Glomerular visceral epithelial cell (primary cell): Measurements from ENCODE around the gene SEPTIN11.

Source experiments
- DNase-seq: peaks from one replicate; pipeline ENCODE4 v3.0.0-alpha.2; 2016; ENCODE audit errors: extremely low spot score

Gene SEPTIN11

DNA sequence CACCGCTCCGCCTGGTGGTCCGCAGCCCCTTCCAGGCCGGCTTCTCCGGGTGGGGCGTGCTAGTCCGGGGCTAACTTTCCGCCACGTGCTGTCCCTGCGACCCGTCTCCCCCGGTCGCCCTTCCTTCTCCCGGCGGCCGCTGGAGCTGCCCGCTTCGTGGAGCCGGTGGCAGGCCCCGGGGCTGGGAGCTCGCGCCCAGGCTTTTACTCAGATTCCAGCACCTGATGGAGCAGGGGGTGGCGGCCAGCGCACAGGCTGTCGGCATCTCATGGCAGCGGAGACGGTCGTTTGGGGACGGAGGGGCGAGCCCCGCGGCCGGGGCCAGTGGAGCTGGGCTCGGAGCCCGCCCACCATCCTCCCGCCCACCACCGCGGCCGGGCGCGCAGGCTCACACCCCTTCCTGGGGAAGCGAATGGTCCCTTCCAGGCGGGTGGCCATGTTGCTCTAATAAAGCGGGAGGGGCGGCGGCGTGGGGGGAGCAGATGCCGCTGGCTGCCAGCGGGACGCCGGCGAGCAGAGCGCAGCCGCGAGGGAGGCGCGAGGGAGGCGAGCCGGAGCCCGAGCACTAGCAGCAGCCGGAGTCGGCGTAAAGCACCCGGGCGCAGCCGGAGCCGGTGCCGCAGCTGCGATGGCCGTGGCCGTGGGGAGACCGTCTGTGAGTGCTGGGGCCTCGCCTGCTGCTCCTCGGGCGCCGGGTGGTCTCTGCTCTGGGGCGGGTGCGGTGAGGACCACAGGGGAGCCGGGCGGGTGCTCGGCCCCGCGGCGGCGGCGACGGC, at the start of gene SEPTIN11:
Gene SEPTIN11 (plus strand): TSS at position 477 of the 776 bp plus-strand sequence. CDS start 152 bp downstream, at position 629.
- DNase-seq, result peak; percentile 95

DNA sequence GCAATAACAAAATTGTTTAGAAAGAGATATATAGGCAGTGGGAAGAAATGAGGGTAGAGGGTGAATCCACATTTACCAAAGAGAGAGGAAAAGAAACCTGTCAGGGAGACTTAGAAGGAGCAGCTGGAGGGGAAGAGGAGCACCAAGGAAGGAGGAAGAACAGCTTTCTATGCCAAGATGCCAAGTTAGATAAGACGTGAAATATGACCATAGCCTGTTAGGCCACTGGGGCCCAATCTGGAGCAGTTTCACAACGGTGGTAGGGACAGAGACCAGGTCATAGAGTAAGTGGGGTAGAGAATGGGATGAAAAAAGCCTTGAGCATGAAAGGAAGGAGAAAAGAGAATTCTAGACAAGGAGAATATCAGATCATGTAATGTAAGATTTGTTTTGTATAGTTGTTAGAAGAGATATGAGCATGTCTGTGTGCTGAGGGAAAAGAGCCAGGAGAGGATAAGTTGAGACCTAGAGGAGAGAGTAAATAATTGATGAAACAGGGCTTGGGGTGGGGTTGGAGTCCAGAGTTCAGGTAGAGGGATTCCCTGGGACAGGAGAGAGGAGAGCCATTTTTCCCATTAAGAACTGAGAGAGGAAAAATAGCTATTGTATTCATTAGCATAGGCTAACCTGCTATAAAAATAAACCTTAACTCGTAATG, 47.2 kb upstream of the SEPTIN11 start:
- no peak for DNase-seq

DNA sequence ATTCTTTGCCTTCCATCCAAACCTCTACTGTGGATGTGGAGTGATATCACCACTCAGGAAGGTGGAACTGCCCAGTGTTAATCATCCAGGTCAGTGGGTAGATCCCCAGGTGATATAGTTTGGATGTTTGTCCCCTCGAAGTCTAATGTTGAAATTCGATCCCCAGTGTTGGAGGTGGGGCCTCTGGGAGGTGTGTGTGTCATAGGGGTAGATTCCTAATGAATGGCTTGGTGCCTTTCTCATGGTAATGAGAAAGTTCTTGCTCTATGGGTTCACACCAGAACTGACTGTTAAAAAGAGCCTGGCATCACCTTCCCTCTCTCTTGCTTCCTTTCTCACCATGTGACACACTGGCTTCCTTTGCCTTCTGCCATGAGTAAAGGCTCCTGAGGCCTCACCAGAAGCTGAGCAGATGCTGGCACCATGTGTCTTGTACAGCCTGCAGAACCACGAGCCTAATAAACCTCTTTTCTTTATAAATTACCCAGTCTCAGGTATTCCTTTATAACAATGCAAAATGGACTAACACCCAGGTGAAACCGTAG, 44.8 kb upstream of the SEPTIN11 start:
- no peak for DNase-seq

DNA sequence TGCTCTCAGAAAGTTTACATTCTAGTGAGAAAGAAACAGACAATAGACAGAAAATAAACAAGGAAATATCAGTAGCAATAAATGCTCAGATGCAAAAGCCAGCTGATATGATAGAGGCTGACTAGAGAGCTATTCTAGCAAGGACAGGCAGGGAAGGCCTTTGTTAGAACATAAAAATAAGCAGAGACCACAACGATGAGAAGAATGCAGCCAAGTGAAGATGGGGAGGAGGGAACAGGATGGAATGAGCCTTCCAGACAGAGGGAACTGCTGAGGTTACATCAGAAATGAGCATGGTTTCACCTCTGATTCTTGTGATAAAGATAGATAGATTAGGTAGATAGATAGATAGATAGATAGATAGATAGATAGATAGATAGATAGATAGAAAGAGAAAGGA, 44.0 kb upstream of the SEPTIN11 start:
- DNase-seq, result peak; percentile 58

DNA sequence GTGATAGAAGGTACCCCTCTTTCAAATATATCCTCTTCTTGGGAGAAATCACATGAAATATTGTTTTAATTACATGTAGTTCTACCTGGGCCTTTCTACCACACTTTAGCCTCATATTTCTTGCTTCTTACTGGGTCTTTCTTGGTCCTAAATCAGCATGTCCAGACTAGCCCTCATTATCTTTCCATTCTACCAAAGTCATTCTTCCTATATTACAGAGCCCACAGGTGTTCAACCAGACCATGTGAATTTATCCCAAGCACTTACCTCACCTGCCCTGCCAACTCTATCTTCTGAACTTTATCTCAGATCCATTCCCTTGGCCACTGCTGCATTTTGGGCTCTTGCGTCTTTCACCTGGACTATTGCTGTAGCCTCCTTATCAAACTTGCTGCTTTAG, 39.8 kb upstream of the SEPTIN11 start:
- DNase-seq, result no peak

DNA sequence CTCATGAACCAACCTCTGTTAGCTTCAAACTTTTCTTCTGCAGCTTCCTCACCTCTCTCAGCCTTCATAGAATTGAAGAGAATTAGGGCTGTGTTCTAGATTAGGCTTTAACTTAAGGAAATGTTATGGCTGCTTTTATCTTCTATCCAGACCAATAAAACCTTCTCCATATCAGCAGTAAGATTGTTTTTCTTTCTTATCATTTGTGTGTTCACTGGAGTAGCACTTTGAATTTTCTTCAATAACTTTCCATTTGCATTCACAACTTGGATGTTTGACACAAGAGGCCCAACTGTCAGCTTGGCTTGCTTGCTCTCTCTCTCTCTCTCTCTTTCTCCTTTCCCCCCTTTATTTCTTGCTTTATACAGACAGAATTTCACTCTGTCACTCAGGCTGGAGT, 28.8 kb upstream of the SEPTIN11 start:
- no peak for DNase-seq

DNA sequence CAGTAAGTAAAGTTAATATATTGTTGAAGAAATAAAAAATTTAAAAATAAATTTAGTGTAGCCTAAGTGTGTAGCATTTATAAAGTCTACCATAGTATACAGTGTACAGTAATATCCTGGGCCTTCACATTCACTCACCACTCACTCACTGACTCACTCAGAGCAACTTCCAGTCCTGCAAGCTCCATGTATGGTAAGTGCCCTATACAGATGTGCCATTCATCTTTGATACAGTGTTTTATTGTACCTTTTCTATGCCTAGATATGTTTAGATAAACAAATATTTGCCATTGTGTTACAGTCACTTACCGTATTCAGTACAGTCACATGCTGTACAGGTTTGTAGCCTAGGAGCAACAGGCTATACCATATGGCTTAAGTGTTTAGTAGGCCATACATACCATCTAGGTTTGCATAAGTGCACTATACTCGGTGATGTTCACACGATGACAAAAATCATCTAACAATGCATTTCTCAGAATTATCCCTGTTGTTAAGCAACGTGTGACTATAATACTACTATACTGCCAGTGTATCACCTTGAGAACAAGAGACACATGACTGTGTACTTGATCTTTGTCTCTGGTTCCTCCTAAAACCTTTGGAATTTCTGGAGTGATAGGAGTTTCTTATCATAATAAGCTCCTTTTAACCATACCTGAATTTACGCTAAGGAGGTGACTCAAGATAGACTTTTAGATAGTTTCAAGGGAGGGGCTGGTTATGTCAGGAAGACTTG, 25.8 kb upstream of the SEPTIN11 start:
- DNase-seq, result no peak

DNA sequence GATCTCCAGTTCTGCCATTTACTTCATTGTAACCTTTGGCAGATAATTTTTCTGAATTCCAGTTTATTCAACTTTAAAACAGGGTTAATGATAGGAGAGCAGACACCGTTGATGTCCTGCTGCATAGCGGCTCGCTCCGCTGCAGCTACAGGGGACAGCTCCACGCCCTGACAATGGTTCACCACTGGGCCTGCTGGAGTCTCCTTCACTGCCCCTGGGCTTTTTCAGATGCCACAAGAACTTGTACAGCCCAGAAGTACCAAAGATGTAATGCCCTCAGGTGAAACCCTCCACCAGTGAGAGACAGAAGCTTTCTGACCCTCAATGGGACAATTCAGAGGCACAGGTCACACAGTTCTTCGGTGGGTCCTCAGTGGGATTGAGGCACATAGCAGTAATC, 22.7 kb upstream of the SEPTIN11 start:
- no peak for DNase-seq

DNA sequence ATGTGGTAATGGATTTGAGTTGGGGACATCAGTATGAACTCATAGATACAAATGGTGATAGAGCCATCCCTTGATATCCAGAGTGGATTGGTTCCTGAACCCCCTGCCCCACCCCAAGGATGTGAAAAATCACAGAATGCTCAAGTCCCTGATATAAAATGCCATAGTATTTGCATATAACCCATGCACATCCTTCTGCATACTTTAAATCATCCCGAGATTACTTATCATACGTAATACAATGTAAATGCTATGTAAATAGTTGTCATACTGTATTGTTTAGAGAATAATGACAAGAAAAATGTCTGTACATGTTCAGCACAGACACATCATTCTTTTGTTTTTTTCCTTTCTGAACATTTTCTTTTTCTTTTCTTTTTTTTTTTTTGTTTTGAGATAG, 18.9 kb upstream of the SEPTIN11 start:
- DNase-seq, result no peak

DNA sequence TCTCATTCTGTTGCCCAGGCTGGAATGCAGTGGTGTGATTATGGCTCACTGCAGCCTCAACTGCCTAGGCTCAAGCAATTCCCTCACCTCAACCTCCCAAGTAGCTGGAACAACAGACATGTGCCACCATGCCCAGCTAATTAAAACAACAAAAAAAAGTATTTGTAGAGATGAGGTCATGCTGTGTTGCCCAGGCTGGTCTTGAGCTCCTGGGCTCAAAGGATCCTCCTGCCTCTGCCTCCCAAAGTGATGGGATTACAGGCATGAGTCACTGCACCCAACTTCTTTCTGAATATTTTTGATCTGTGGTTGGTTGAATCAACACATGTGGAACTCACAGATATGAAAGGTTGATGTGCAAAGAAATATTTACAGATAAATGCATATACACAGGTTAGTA, 18.5 kb upstream of the SEPTIN11 start:
- peak; percentile 47 for DNase-seq

DNA sequence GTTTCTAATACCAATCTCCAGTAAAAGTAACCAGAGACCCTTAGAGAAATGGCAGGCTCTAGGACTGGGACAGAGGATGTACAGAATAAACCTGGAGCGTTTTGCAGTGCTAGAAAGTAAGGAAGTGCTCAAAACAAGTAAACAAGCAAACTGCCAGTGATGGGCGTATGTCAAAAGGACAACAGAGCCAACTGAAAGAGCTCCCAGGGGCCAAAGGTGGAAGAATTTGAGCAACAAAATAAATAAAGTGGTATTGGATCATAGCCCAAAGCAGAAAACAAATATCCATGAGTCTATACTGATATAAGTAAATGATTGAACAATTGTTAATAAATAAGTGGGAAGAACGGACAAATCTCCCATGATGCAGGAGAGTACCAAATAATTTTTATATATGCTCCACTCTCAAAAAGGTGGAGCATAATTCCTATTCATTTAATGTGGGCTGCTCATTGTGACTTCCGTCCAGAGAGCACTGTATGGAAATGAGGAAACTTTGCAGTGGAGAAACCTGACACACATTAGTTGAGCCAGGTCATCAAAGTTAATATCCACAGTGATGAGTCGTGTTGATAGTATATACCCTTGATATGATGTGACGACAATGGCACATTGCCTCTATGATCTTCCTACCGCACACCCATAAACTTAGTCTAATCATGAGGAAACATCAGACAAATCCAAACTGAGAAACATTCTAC, 17.8 kb upstream of the SEPTIN11 start:
- no peak for DNase-seq

DNA sequence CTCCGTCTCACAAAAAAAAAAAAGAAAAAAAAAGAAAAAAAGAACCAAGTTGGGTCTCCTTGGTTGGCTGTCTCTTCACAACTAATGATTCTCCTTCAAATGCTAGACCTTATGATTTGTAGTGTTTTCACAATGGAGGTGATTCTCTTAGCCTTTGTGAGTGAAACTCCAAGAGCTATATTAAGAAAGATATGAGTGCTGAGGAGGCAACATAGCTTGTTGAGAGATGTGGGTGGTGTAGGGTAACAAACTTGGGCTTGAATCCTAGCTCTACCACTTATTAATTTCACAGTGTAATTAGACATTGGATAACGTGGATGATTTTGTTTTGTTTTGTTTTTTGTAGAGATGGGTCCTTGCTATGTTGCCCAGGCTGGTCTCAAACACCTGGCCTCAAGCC, 10.4 kb upstream of the SEPTIN11 start:
- no peak for DNase-seq

DNA sequence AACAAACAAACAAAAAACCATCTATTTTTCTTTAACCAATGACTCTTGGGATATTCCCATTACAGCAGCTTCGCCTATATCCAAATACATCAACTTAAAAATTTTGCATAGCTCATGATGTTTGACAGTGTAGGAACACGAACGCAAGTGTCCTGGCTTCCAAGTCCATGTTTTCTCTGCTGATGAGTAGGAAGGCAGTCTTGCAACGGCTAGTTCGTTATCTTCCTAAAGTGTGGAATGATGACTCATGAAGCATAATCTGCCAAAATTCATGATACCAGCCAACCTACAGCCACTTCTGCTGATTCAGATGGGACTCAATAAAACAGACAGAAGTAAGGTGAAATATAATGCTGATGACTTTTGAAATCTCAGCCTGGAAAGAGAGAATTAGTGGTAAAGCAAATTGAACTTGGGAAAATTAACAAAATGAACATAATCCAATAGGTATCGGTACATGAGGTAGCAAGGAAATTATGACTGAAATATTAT, 6.4 kb upstream of the SEPTIN11 start:
- no peak for DNase-seq

DNA sequence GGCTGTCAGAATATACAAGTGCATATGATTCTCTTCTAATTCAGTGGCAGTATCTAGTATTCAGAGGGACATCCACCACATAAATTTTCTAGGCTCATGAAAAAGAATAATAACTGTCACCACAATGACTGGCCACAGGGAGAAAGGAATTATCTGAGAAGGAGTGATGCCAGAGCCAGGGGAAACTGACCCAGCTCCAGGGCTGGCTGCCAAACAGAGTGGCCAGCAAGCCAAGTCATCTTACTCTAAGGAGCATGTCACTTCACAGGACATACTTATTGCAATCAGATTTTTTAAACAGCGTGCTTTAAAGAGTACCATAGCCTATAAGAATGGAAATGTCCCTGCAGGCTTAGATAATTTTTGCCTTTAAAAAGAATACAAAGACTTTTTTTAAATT, 5.8 kb upstream of the SEPTIN11 start:
- no peak for DNase-seq

DNA sequence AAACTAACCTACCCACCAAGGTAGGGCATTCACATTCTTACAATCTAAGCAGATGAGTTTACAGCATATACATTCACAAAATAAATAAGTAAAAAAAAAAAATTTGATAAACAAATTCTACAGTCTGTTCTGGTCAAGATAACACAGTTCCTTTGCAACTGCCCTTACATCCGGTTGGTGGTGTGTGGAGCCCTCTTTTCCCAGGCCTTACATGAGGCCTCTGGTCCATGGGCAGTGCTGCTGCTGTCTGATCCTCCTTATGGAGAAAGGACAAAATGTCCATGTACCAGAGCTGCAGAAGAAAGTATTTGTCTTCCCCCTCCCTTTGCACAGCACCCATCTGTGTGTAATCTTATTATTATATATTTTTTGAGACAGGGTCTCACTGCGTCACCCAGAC, 2.2 kb upstream of the SEPTIN11 start:
- DNase-seq, result no peak

DNA sequence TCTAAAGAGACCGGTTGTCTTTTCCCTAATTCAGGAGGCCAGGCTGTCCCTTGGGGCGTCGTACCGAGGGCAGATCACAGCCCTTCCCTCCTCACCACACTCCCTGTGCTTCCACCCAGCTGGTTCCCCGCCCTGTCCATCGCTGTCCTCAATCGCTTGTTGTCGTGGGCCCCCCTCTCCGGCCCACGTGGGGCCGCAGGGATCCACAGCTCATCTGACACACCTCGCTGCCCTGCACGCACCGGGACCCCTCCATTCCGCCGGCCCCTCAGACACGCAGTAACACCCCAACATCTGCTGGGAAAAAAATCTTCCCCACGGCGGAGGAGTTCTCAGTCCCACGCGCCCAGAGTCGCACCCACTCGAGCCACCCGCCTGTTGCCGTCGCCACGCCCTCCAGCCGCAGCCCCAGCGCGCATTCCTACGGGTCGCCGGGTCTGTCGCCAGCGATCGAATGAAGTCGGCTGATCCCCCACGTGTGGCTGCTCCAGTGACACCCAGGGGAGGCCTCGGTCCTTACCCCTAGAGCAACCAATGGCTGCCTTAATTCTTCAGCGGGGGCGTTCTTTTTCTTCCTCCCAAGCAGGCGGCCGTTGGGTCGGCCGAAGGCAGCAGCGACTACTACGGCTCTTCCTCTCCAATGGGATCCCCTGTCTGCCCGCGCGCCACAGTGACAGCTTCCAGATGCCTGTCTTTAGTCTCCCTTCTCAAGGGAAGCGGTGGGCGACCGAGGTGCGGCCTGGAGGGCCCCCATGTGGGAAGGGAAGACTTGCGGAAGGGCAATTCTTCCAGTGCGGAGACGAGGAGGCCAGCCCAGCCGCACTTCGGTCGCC, 893 bp upstream of the SEPTIN11 start:
- peak; percentile 81 for DNase-seq

DNA sequence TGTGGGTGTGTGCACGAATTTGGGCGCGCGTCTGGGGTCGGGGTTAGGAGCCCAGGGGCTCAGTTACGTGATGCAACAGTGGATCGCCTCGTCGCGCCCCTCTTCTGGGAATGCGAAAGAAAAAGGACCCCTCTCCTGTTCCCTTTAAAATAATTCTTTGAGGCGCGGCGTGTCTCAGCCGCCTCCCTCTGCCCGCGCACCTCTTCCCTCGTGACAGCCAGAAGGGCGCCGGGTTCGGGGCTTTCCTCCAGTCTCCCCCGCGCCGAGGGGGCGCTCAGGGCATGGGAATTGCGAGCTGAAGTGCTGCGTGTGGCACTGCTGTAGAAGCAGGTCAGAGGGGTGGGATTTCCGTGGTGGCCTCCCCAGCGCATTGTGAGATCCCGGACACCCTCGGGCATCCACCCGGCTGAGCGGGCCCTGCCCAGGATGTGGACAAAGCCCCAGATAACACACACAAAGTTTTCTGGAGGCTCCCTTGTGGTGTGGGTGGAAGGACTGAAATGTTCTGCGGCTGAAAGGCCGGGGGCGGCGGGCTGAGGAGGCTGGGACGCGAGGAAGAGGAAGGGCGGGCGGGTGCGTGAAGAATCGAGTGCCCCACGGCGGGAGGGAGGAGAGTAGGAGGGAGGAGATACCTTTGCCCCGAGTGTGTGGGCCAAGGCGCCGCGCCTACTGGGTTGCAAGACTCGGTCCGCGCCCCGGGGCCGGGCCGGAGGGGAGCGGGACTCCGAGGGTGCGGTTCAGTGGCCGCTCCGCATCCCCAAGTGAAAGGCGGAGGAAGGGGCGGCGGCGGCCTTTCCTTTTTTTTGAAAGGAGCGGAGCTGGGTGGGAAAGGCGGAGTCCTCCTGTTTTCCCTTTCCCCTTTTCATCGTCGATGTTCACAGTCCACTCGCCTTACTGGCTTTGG, 752 bp downstream of the SEPTIN11 start:
- peak; percentile 62 for DNase-seq

DNA sequence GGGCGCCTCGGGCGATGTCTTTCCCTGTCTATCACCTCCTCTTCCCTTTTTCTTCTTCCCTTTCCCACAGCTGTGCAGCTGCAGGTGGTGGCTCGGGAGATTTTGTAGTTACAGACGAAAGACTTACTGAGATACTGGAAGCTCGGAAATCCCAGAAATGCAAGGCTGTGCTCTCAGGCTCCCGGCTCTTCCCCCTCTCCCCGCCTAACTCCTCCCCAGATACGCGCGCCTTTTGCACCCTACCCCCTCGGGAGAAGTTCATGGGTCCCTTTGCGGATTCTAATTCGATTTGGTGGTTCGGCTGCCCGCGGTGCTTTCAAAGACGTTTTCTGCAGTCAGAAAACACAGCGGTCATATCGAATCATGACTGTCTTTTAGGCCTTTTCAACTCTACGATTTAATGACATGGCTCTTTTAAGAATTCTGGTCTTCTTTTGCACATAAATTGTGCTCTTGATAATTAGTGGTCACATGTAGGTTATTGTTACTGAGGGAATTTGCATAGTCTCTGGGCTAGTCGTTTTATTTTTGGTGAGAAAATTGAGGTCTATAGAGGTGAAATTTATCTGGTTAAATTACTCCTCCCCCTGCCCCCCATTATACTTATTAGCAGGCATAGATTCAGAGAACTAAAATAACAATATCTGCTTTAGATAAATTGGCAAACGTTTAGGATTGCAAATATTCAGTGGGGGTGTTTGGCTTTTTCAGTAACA, 1.6 kb downstream of the SEPTIN11 start:
- DNase-seq, result peak; percentile 62

DNA sequence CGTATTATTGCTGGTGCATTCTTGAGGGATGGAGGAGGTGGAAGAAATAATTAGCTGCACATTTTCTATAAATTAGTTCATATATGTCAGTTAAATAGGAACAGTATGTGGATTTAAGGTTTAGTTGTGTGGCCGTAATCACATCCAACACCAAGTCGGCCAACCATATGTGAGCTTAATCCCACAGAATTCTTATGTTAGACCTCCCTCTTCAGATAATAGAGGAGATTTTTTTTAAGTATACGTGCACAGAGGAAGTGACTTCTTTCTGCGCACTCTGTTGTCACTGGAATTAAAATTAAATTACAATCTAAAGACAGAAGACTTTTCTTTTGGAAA, 2.1 kb downstream of the SEPTIN11 start:
- DNase-seq, result no peak
